Mucosa of descending colon (tissue), 3 donors: ENCODE results near the gene LILRB1. TPM values are rescaled to one million over a fixed set of nuclear protein-coding genes. Genes with fewer than 3 reads are reported as not detected.
"Not testable (repeated sequence)": the region's sequence is repeated elsewhere in the genome, so short reads cannot be mapped to it uniquely, and the experiment has no call there.

Experiments used
- ATAC-seq: fragments of 200-7000 bp; cut with Tn5 transposase; one replicate; pipeline ENCODE4 v1.9.1; 2020; ENCODE audit warnings: mild to moderate bottlenecking, moderate library complexity
- DNase-seq, 3 donors: peaks; one replicate each; pipeline ENCODE4 v3.0.0-alpha.2; 2020
- H3K36me3 ChIP-seq: fragments of 200-600 bp; one replicate; pipeline ENCODE4 v1.8.0; 2021; ENCODE audit warnings: low read depth, mild to moderate bottlenecking
- H3K4me1 ChIP-seq: fragments of 200-600 bp; one replicate; pipeline ENCODE4 v1.8.0; 2021; ENCODE audit warnings: low read depth, mild to moderate bottlenecking
- H3K4me3 ChIP-seq: fragments of 200-600 bp; one replicate; pipeline ENCODE4 v1.8.0; 2021; ENCODE audit warnings: mild to moderate bottlenecking
- H3K9me3 ChIP-seq: fragments of 200-600 bp; one replicate; pipeline ENCODE4 v1.8.0; 2021; ENCODE audit warnings: mild to moderate bottlenecking
- CTCF ChIP-seq: fragments of 200-600 bp; IDR thresholded peaks from one replicate; pipeline ENCODE4 v1.8.0; 2022; ENCODE audit warnings: antibody characterized with exemption, mild to moderate bottlenecking
- intact Hi-C, 2 donors: fragments of 100-400 bp; cut with DNase I in 1 of 2; cut with micrococcal nuclease in 1 of 2; formaldehyde crosslinking; loops; one replicate each; pipeline versions ENCODE4 v1.11.0 to v1.11.1; 2022; cut with DNase I, micrococcal nuclease
- total RNA-seq, 3 donors: library from RNA; stranded (reverse); fragmentation: NEBNext Ultra II Directional in 2 of 3; extraction: Animal tissue kit (Norgen Biotek cat#: 25700) in 2 of 3; gene quantifications; one replicate each; pipeline versions ENCODE4 v1.2.1 to v1.2.4, GENCODE V29; 2021 to 2023
- donor health status: DM: no; HTN: no; CAD: no; lungs with moderate emphysema.
- donor health status: DM: no; HTN: no; CAD: no.
- donor health status: DM: no; HTN: yes; CAD: no.

The LILRB1 gene
- total RNA-seq, 3 donors from 2014 or later = 2.6 to 10.7 (median 4.9) TPM

GRCh38 chr19:54630782-54631181 is 498 bp downstream of the LILRB1 start:
- ATAC-seq (peak; percentile 24), DNase-seq (no peak)
- Histone ChIP-seq H3K4me3 (no peak overlapping the region), H3K9me3 (no peaks in the 10 kb centered on the region), H3K4me1 (no peaks in the 10 kb centered on the region), H3K36me3 (no peaks in the 10 kb centered on the region)
- intact Hi-C loops = no loop called here
- TF ChIP-seq CTCF = no peak

- intact Hi-C loops, H3K4me3 ChIP-seq, H3K9me3 ChIP-seq, H3K36me3 ChIP-seq, DNase-seq, ATAC-seq, H3K4me1 ChIP-seq: not testable (repeated sequence)
Measured at GRCh38 chr19:54631489-54632337, 1.4 kb downstream of the LILRB1 start.

GRCh38 chr19:54632517-54632916 is 2.2 kb downstream of the LILRB1 start:
- ATAC-seq, H3K4me1 ChIP-seq, DNase-seq, H3K4me3 ChIP-seq, intact Hi-C loops, H3K36me3 ChIP-seq, H3K9me3 ChIP-seq: not testable (repeated sequence)

- ATAC-seq (no peak), DNase-seq (no peak)
- H3K4me1 ChIP-seq = no peaks in the 10 kb centered on the region
- H3K4me3 ChIP-seq = no peak overlapping the region
- H3K36me3 ChIP-seq = no peaks in the 10 kb centered on the region
- intact Hi-C loops = no loop called here
- TF ChIP-seq CTCF = no peak
- no peaks in the 10 kb centered on the region for H3K9me3 ChIP-seq
Measured at GRCh38 chr19:54633401-54633800, 3.1 kb downstream of the LILRB1 start.

- DNase-seq, H3K36me3 ChIP-seq, H3K4me1 ChIP-seq, ATAC-seq, H3K4me3 ChIP-seq, H3K9me3 ChIP-seq, intact Hi-C loops: not testable (repeated sequence)
Measured at GRCh38 chr19:54636081-54636480, 5.8 kb downstream of the LILRB1 start.

GRCh38 chr19:54638683-54639082 is 8.4 kb downstream of the LILRB1 start:
- Histone ChIP-seq H3K36me3 (no peaks in the 10 kb centered on the region), H3K4me1 (no peaks in the 10 kb centered on the region), H3K4me3 (no peak overlapping the region), H3K9me3 (no peaks in the 10 kb centered on the region)
- no peak for TF ChIP-seq CTCF
- ATAC-seq = no peak
- intact Hi-C loops = no loop called here
- DNase-seq = no peak

GRCh38 chr19:54642953-54643352 is 12.7 kb downstream of the LILRB1 start:
- H3K4me3 ChIP-seq, H3K4me1 ChIP-seq, H3K36me3 ChIP-seq, intact Hi-C loops, H3K9me3 ChIP-seq, ATAC-seq: not testable (repeated sequence)
- DNase-seq = peak in 1 of 3 donors; percentile 6

DNA sequence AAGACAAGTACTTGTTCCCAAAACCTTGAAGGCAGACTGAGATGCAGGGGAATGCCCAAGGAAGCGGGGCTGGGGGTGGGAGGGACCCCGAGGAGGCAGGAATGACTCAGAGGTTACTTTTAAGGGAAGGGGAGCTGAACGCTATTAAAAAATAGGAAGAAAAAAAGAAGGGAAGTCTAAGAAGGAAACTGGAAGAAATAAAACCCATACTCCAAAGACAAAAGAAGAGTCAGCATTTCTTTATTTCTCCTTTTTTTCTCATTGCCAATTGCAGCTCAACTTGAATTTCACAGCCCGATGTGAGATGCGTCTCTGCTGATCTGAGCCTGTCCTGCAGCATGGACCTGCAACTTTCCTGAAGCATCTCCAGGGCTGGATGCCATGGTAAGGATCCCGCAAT is 13.3 kb downstream of the LILRB1 start:
- H3K4me1 ChIP-seq, H3K4me3 ChIP-seq, H3K36me3 ChIP-seq, ATAC-seq, intact Hi-C loops, DNase-seq, H3K9me3 ChIP-seq: not testable (repeated sequence)
